HEK293 (cell line): ENCODE measurements around the gene ADA.

Experiments
- CTCF ChIA-PET: fragments of 350-600 bp; formaldehyde crosslinking; extraction: SDS; loops from one replicate; lab custom pipeline; 2021; ENCODE audit warnings: antibody characterized with exemption; lab: Yijun Ruan, JAX
- POLR2A ChIA-PET: fragments of 300-600 bp; formaldehyde crosslinking; extraction: SDS; loops from one replicate; lab custom pipeline; 2020; ENCODE audit warnings: antibody characterized with exemption, inconsistent platforms; lab: Yijun Ruan, JAX
- H3K27ac ChIP-seq: fragments of 200-500 bp; sonication (Bioruptor generic); 2 replicates; pipeline ENCODE4 v1.5.1; 2014; ENCODE audit warnings: low read depth, low read length, control low read depth, inconsistent platforms; ENCODE audit errors: extremely low read depth
- H3K36me3 ChIP-seq, 2 experiments: fragments of 200-500 bp in 1 of 2; sonication (Bioruptor generic) in 1 of 2; 1 replicate in 1 of 2; 2 replicates in 1 of 2; pipeline ENCODE4 v1.5.1; 2014 to 2017; ENCODE audit warnings: inconsistent platforms in 2 of 2, low read length in 2 of 2; ENCODE audit not compliant: control insufficient read depth in 2 of 2, insufficient read depth in 1 of 2
- H3K4me1 ChIP-seq: fragments of 200-500 bp; sonication (Bioruptor generic); 2 replicates; pipeline ENCODE4 v1.5.1; 2014; ENCODE audit warnings: mild to moderate bottlenecking, low read length, inconsistent platforms; ENCODE audit not compliant: control insufficient read depth, insufficient read depth
- H3K4me3 ChIP-seq: 2 replicates; pipeline ENCODE4 v1.5.1; 2011; ENCODE audit warnings: low read depth, mild to moderate bottlenecking, control low read depth, low read length, moderate library complexity
- H3K9me3 ChIP-seq: fragments of 200-500 bp; sonication (Bioruptor generic); 2 replicates; pipeline ENCODE4 v1.5.1; 2014; ENCODE audit warnings: low read depth, low read length, inconsistent platforms; ENCODE audit not compliant: control insufficient read depth, insufficient read depth
- EGR2 ChIP-seq: fragments of 450-650 bp; formaldehyde crosslinking; IDR thresholded peaks from 2 replicates; pipeline ENCODE4 v1.5.1; 2016; ENCODE audit warnings: low read depth, missing biosample characterization, missing genetic modification characterization
- GLI2 ChIP-seq: fragments of 450-650 bp; formaldehyde crosslinking; IDR thresholded peaks from 2 replicates; pipeline ENCODE4; 2017; ENCODE audit warnings: missing biosample characterization, missing genetic modification characterization, low read depth, borderline replicate concordance
- HOXD13 ChIP-seq: sonication (generic); formaldehyde crosslinking; IDR thresholded peaks from 2 replicates; pipeline ENCODE4 v1.8.0; 2022; ENCODE audit warnings: missing genetic modification reagents, borderline replicate concordance
- KLF1 ChIP-seq: fragments of 450-650 bp; formaldehyde crosslinking; IDR thresholded peaks from 2 replicates; pipeline ENCODE4 v1.5.1; 2016; ENCODE audit warnings: missing biosample characterization, missing genetic modification characterization
- KLF16 ChIP-seq: fragments of 450-650 bp; formaldehyde crosslinking; IDR thresholded peaks from 2 replicates; pipeline ENCODE4 v1.5.1; 2017; ENCODE audit warnings: missing biosample characterization, missing genetic modification characterization
- KLF17 ChIP-seq: fragments of 450-650 bp; formaldehyde crosslinking; IDR thresholded peaks from 2 replicates; pipeline ENCODE4 v1.5.1; 2016; ENCODE audit warnings: missing biosample characterization, missing genetic modification characterization
- KLF7 ChIP-seq: fragments of 450-650 bp; formaldehyde crosslinking; IDR thresholded peaks from 2 replicates; pipeline ENCODE4 v1.5.1; 2016; ENCODE audit warnings: missing biosample characterization, missing genetic modification characterization, borderline replicate concordance
- KLF9 ChIP-seq: fragments of 450-650 bp; formaldehyde crosslinking; IDR thresholded peaks from 2 replicates; pipeline ENCODE4 v1.5.1; 2016; ENCODE audit warnings: missing biosample characterization, missing genetic modification characterization, low read depth
- ZEB2 ChIP-seq: fragments of 450-650 bp; formaldehyde crosslinking; IDR thresholded peaks from 2 replicates; pipeline ENCODE4 v1.5.1; 2016; ENCODE audit warnings: missing biosample characterization, missing genetic modification characterization
- ZFHX2 ChIP-seq: fragments of 450-650 bp; formaldehyde crosslinking; conservative IDR thresholded peaks from 2 replicates; pipeline ENCODE4 v1.5.1; 2016; ENCODE audit warnings: missing biosample characterization, missing genetic modification characterization
- ZFP3 ChIP-seq: fragments of 450-650 bp; formaldehyde crosslinking; IDR thresholded peaks from 2 replicates; pipeline ENCODE4 v1.5.1; 2016; ENCODE audit warnings: low read depth, missing biosample characterization, missing genetic modification characterization
- ZIC2 ChIP-seq: fragments of 450-650 bp; formaldehyde crosslinking; IDR thresholded peaks from 2 replicates; pipeline ENCODE4 v1.5.1; 2016; ENCODE audit warnings: missing biosample characterization, missing genetic modification characterization
- ZNF19 ChIP-seq: fragments of 450-650 bp; formaldehyde crosslinking; IDR thresholded peaks from 2 replicates; pipeline ENCODE4; 2016; ENCODE audit warnings: missing biosample characterization, missing genetic modification characterization, low read depth
- ZNF292 ChIP-seq: fragments of 450-650 bp; formaldehyde crosslinking; IDR thresholded peaks from 2 replicates; pipeline ENCODE4 v1.5.1; 2016; ENCODE audit warnings: low read depth, missing biosample characterization, missing genetic modification characterization, borderline replicate concordance
- ZNF302 ChIP-seq: fragments of 450-650 bp; formaldehyde crosslinking; IDR thresholded peaks from 2 replicates; pipeline ENCODE4 v1.5.1; 2016; ENCODE audit warnings: missing biosample characterization, missing genetic modification characterization, low read depth
- ZNF513 ChIP-seq: fragments of 450-650 bp; IDR thresholded peaks from 2 replicates; pipeline ENCODE4 v1.5.1; 2018; ENCODE audit warnings: missing biosample characterization, missing genetic modification characterization
- ZNF514 ChIP-seq: fragments of 450-650 bp; formaldehyde crosslinking; IDR thresholded peaks from 2 replicates; pipeline ENCODE4 v1.5.1; 2016; ENCODE audit warnings: missing biosample characterization, missing genetic modification characterization
- ZNF530 ChIP-seq: fragments of 450-650 bp; formaldehyde crosslinking; IDR thresholded peaks from 2 replicates; pipeline ENCODE4 v1.5.1; 2016; ENCODE audit warnings: low read depth, missing biosample characterization, missing genetic modification characterization
- ZNF555 ChIP-seq: fragments of 450-650 bp; formaldehyde crosslinking; conservative IDR thresholded peaks from 2 replicates; pipeline ENCODE4 v1.5.1; 2017; ENCODE audit warnings: missing biosample characterization, mild to moderate bottlenecking, missing genetic modification characterization, inconsistent platforms
- ZNF560 ChIP-seq: fragments of 450-650 bp; formaldehyde crosslinking; IDR thresholded peaks from 2 replicates; pipeline ENCODE4 v1.5.1; 2017; ENCODE audit warnings: missing biosample characterization, missing genetic modification characterization, borderline replicate concordance
- ZNF571 ChIP-seq: fragments of 450-650 bp; formaldehyde crosslinking; IDR thresholded peaks from 2 replicates; pipeline ENCODE4 v1.5.0; 2017; ENCODE audit warnings: missing biosample characterization, missing genetic modification characterization
- ZNF580 ChIP-seq: fragments of 450-650 bp; formaldehyde crosslinking; IDR thresholded peaks from 2 replicates; pipeline ENCODE4 v1.5.1; 2016; ENCODE audit warnings: missing biosample characterization, missing genetic modification characterization
- ZNF600 ChIP-seq: fragments of 450-650 bp; formaldehyde crosslinking; IDR thresholded peaks from 2 replicates; pipeline ENCODE4 v1.5.1; 2016; ENCODE audit warnings: missing biosample characterization, missing genetic modification characterization
- ZNF621 ChIP-seq: fragments of 450-650 bp; formaldehyde crosslinking; IDR thresholded peaks from 2 replicates; pipeline ENCODE4 v1.5.1; 2017; ENCODE audit warnings: missing biosample characterization, missing genetic modification characterization
- ZNF623 ChIP-seq: fragments of 450-650 bp; formaldehyde crosslinking; IDR thresholded peaks from 2 replicates; pipeline ENCODE4 v1.5.1; 2016; ENCODE audit warnings: missing biosample characterization, missing genetic modification characterization
- ZNF701 ChIP-seq: fragments of 450-650 bp; formaldehyde crosslinking; IDR thresholded peaks from 2 replicates; pipeline ENCODE4 v1.5.1; 2016; ENCODE audit warnings: missing biosample characterization, missing genetic modification characterization
- ZNF704 ChIP-seq: fragments of 450-650 bp; formaldehyde crosslinking; IDR thresholded peaks from 2 replicates; pipeline ENCODE4 v1.5.1; 2016; ENCODE audit warnings: missing biosample characterization, missing genetic modification characterization
- ZNF76 ChIP-seq: fragments of 450-650 bp; formaldehyde crosslinking; IDR thresholded peaks from 2 replicates; pipeline ENCODE4; 2016; ENCODE audit warnings: low read depth, missing biosample characterization, missing genetic modification characterization, borderline replicate concordance
- ZNF843 ChIP-seq: fragments of 450-650 bp; formaldehyde crosslinking; IDR thresholded peaks from 2 replicates; pipeline ENCODE4 v1.5.1; 2016; ENCODE audit warnings: missing biosample characterization, missing genetic modification characterization

ADA gene

GRCh38 chr20:44619294-44619693 is 32.2 kb downstream of the ADA start (continued):
- no peak for TF ChIP-seq ZNF560
- TF ChIP-seq ZFP3, result no peak
- TF ChIP-seq ZNF555 (tag by site-specific recombination), result no peak
- TF ChIP-seq ZNF843 (tag by site-specific recombination), result no peak
- TF ChIP-seq GLI2 (tag by site-specific recombination), result no peak
- TF ChIP-seq ZNF623 (tag by site-specific recombination), result no peak

- POLR2A ChIA-PET, result no interaction called here
- CTCF ChIA-PET, result interaction anchor here (0.7 to 2.6 kb wide), 4 partner anchors 8 to 913 kb away, joined by 3 to 10 read pairs (median 6); no protein-coding TSS in a partner anchor
- H3K4me1 ChIP-seq, result no peaks in the 10 kb centered on the region
- peaks cover 0 to 80% of the 10 kb centered on the region in 2 experiments; a peak in 2 of 3 replicates for H3K36me3 ChIP-seq
- no peak overlapping the region for H3K27ac ChIP-seq
- TF ChIP-seq KLF17 (tag by site-specific recombination) (no peak), KLF16 (no peak), ZFHX2 (tag by site-specific recombination) (peak; percentile 63), ZNF701 (tag by site-specific recombination) (no peak), EGR2 (tag by site-specific recombination) (peak; percentile 67), HOXD13 (CRISPR knock-in tag) (no peak), KLF1 (tag by site-specific recombination) (no peak), ZNF19 (tag by site-specific recombination) (no peak), ZNF530 (tag by site-specific recombination) (no peak)
- H3K4me3 ChIP-seq, result no peak overlapping the region
- no peaks in the 10 kb centered on the region for H3K9me3 ChIP-seq
Measured at GRCh38 chr20:44618318-44618731, 33.2 kb downstream of the ADA start.

GRCh38 chr20:44616604-44616964 is 34.9 kb downstream of the ADA start:
- peak; percentile 60 for TF ChIP-seq KLF9 (tag by site-specific recombination)
- TF ChIP-seq KLF1 (tag by site-specific recombination), result peak; percentile 83
- TF ChIP-seq ZIC2, result peak; percentile 6; the same call in 1 of the 2 replicates
- no peak for TF ChIP-seq KLF7 (tag by site-specific recombination)
- no peak for TF ChIP-seq ZNF600 (tag by site-specific recombination)
- TF ChIP-seq ZNF571 (tag by site-specific recombination), result no peak
- TF ChIP-seq ZNF623 (tag by site-specific recombination), result no peak
- no peak for TF ChIP-seq ZNF76
- Histone ChIP-seq H3K9me3 (no peaks in the 10 kb centered on the region), H3K4me1 (no peaks in the 10 kb centered on the region), H3K27ac (no peak overlapping the region), H3K4me3 (no peak overlapping the region), H3K36me3 (peaks cover 0 to 64% of the 10 kb centered on the region in 2 experiments; a peak in 2 of 3 replicates)
- ChIA-PET CTCF (no interaction called here), POLR2A (no interaction called here)

GRCh38 chr20:44615876-44616603 is 35.5 kb downstream of the ADA start:
- no peak overlapping the region for H3K27ac ChIP-seq
- peaks cover 0 to 59% of the 10 kb centered on the region in 2 experiments; a peak in 1 of 3 replicates for H3K36me3 ChIP-seq
- H3K9me3 ChIP-seq, result no peaks in the 10 kb centered on the region
- H3K4me1 ChIP-seq, result no peaks in the 10 kb centered on the region
- no peak overlapping the region for H3K4me3 ChIP-seq
- POLR2A ChIA-PET, result no interaction called here
- CTCF ChIA-PET, result no interaction called here
- TF ChIP-seq ZNF302 (tag by site-specific recombination) (no peak), ZEB2 (no peak), ZNF292 (tag by site-specific recombination) (no peak), ZNF513 (tag by site-specific recombination) (no peak), ZNF621 (tag by site-specific recombination) (no peak), ZNF580 (tag by site-specific recombination) (no peak), ZNF514 (tag by site-specific recombination) (no peak), ZNF704 (no peak)
